ENCODE measurements around the gene EGLN3.

DNA sequence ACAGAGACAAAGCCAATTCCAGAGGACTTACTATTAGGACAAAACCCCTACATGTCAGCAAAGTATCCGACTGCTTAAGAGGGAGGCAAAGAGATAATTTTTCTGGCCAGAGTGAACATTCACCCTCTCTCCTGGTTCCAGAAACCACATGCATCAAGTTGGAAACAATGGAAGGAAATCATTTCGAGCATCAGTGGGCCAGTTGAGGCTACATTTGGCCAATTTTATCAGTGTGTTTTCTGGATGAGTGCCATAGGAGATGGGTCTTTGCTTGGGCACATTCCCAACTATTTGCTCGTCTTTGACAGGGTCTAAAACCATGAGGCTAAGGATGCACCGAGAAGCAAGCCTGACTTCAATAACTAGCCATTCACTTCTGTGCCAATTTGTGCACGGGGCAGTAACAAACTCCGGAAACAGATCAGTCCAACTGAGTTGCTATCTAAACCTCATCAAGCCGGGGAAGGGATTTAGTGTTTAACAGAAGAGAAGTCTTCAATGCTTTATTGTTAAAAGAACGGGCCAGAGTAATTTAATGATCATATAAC, 17.4 kb downstream of the EGLN3 start:
- TF ChIP-seq, protein P1, sequence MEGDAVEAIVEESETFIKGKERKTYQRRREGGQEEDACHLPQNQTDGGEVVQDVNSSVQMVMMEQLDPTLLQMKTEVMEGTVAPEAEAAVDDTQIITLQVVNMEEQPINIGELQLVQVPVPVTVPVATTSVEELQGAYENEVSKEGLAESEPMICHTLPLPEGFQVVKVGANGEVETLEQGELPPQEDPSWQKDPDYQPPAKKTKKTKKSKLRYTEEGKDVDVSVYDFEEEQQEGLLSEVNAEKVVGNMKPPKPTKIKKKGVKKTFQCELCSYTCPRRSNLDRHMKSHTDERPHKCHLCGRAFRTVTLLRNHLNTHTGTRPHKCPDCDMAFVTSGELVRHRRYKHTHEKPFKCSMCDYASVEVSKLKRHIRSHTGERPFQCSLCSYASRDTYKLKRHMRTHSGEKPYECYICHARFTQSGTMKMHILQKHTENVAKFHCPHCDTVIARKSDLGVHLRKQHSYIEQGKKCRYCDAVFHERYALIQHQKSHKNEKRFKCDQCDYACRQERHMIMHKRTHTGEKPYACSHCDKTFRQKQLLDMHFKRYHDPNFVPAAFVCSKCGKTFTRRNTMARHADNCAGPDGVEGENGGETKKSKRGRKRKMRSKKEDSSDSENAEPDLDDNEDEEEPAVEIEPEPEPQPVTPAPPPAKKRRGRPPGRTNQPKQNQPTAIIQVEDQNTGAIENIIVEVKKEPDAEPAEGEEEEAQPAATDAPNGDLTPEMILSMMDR (IDR thresholded peaks at IDR 0.05; ENCODE audit: insufficient read depth, low read length, poor library complexity, severe bottlenecking) = no peak
- TF ChIP-seq EZH2phosphoT487 (conservative IDR thresholded peaks at IDR 0.05; ENCODE audit: low read length) = no peak

Measured in SU-DHL-6 (cell line).